ENCODE results near the gene ERBB2. TPM values are rescaled to one million over a fixed set of nuclear protein-coding genes. Genes with fewer than 3 reads are reported as not detected.

The ERBB2 gene
- total RNA-seq, 1 experiment from 2014 or later = 216 TPM

GRCh38 chr17:39751637-39752036 is 51.8 kb downstream of the ERBB2 start:
- Histone ChIP-seq H3K4me1 (ENCODE audit: insufficient read depth, low read length) (peaks cover 2% of the 10 kb centered on the region; the same call in 1 of the 2 replicates), H3K23me2 (ENCODE audit: insufficient read length, low read depth, low read length, poor library complexity, severe bottlenecking) (peaks cover 3% of the 10 kb centered on the region), H2BK12ac (ENCODE audit: insufficient read length, low read depth, low read length) (no peak overlapping the region), H3K56ac (ENCODE audit: insufficient read length, low read depth, low read length) (no peak overlapping the region), H4K91ac (ENCODE audit: insufficient read length, low read depth, low read length) (no peak overlapping the region), H2BK20ac (ENCODE audit: low read depth, low read length, poor library complexity, severe bottlenecking) (no peak overlapping the region), H3K4me2 (ENCODE audit: insufficient read depth, insufficient read length, low read length) (no peak overlapping the region), H2BK15ac (ENCODE audit: low read depth, low read length) (no peak overlapping the region), H3K9me3 (ENCODE audit: control insufficient read depth, low read depth, low read length) (no peaks in the 10 kb centered on the region), H3K14ac (ENCODE audit: insufficient read depth, low read length) (no peak overlapping the region), H4K5ac (ENCODE audit: insufficient read length, low read depth, low read length) (no peak overlapping the region), H3K27me3 (ENCODE audit: insufficient read depth, low read length) (no peaks in the 10 kb centered on the region), H2AK5ac (ENCODE audit: insufficient read length, low read length) (no peak overlapping the region), H3K9ac (ENCODE audit: extremely low read depth, insufficient read length, low read length) (no peak overlapping the region), H3K4ac (ENCODE audit: low read depth, low read length) (no peak overlapping the region), H3K79me2 (ENCODE audit: insufficient read depth, low read length) (no peaks in the 10 kb centered on the region), H3K18ac (ENCODE audit: insufficient read length, low read depth, low read length) (no peak overlapping the region), H4K20me1 (ENCODE audit: control insufficient read depth, insufficient read depth, insufficient read length) (peaks cover 2% of the 10 kb centered on the region), H3K27ac (ENCODE audit: insufficient read length, low read depth, low read length) (no peak overlapping the region), H3K79me1 (ENCODE audit: insufficient read depth, low read depth, low read length, poor library complexity, severe bottlenecking) (no peaks in the 10 kb centered on the region), H2BK120ac (ENCODE audit: low read depth, low read length, poor library complexity, severe bottlenecking) (no peak overlapping the region), H2AFZ (ENCODE audit: low read length) (no peak overlapping the region), H2BK5ac (ENCODE audit: insufficient read length, low read length) (no peak overlapping the region), H3K23ac (ENCODE audit: insufficient read length, low read depth, low read length) (no peak overlapping the region), H3T11ph (ENCODE audit: low read length) (no peak overlapping the region), H4K8ac (replicated peaks; ENCODE audit: insufficient read length, low read depth, low read length) (no peak overlapping the region)
- no peak overlapping the region for H3K4me3 Mint-ChIP-seq
- no CpG with 5 or more reads among the region's 10 CpGs for WGBS (ENCODE audit: extremely low coverage, insufficient read length, low lambda C conversion rate)
- peak overlapping the region in 1 of 3 experiments; percentile 64; a peak in 2 of 7 replicates for H3K27ac Mint-ChIP-seq
- peaks cover 42 to 48% of the 10 kb centered on the region in 2 experiments for H3K4me1 Mint-ChIP-seq
- peaks cover 3 to 13% (median 10%) of the 10 kb centered on the region in 3 experiments; a peak in 4 of 7 replicates for H3K36me3 Mint-ChIP-seq (ENCODE audit: insufficient read depth in 1 of 3, low read depth in 3 of 3)
- peak; percentile 32 for DNase-seq
- H3K9me3 Mint-ChIP-seq = no peaks in the 10 kb centered on the region; a peak in 1 of 5 replicates
- no peak for TF ChIP-seq CTCF (conservative IDR thresholded peaks at IDR 0.05)
- peaks cover 10% of the 10 kb centered on the region for H3K27me3 Mint-ChIP-seq (ENCODE audit: low read depth)
